GM10248 (cell line): ENCODE measurements around the gene SLC35F5.
"Not testable (repeated sequence)": the region's sequence is repeated elsewhere in the genome, so short reads cannot be mapped to it uniquely, and the experiment has no call there.

Experiments
- CTCF ChIA-PET: fragments of 300-600 bp; sonication (Branson Sonifier 250); formaldehyde crosslinking; extraction: SDS; loops from one replicate; lab custom pipeline; 2021; ENCODE audit warnings: antibody characterized with exemption; lab: Yijun Ruan, JAX
- POLR2A ChIA-PET: fragments of 350-650 bp; sonication (Branson Sonifier 250); formaldehyde crosslinking; extraction: SDS; loops from one replicate; lab custom pipeline; 2020; ENCODE audit warnings: antibody characterized with exemption; lab: Yijun Ruan, JAX
- DNase-seq: peaks from one replicate; pipeline ENCODE4 v3.0.0; 2012; ENCODE audit errors: extremely low spot score
- CTCF ChIP-seq: IDR thresholded peaks from 2 replicates; pipeline ENCODE4 v1.5.1; 2012; ENCODE audit warnings: mild to moderate bottlenecking, low read depth; ENCODE audit errors: extremely low read depth, missing control alignments, control extremely low read depth

SLC35F5 gene

GRCh38 chr2:113676623-113677266 is 79.7 kb downstream of the SLC35F5 start:
- TF ChIP-seq CTCF: no peak
- DNase-seq: no peak
- ChIA-PET CTCF (interaction anchor here (1.0 to 2.0 kb wide), 6 partner anchors 9 to 30 kb away, joined by 3 to 8 read pairs (median 4); no protein-coding TSS in a partner anchor), POLR2A (no interaction called here)

- no peak for DNase-seq
- no peak for TF ChIP-seq CTCF
- CTCF ChIA-PET: interaction anchor here (1.2 to 2.0 kb wide), 4 partner anchors 11 to 72 kb away, joined by 3 to 8 read pairs (median 6); no protein-coding TSS in a partner anchor
- POLR2A ChIA-PET: no interaction called here
Observed at GRCh38 chr2:113675875-113676274, 80.6 kb downstream of the SLC35F5 start.

- DNase-seq: no peak
- ChIA-PET CTCF (interaction anchor here (0.6 kb wide), 1 partner anchor 12 kb away, joined by 3 read pairs; no protein-coding TSS in a partner anchor), POLR2A (no interaction called here)
- TF ChIP-seq CTCF: no peak
Observed at GRCh38 chr2:113672326-113672932, 84.0 kb downstream of the SLC35F5 start.

- CTCF ChIA-PET, DNase-seq, POLR2A ChIA-PET: not testable (repeated sequence)
Observed at GRCh38 chr2:113669013-113669412, 87.4 kb downstream of the SLC35F5 start.

GRCh38 chr2:113664761-113665533 is 91.5 kb downstream of the SLC35F5 start:
- POLR2A ChIA-PET: not testable (repeated sequence)
- CTCF ChIA-PET: interaction anchor here (1.1 to 1.2 kb wide), 2 partner anchors 13 to 35 kb away, joined by 3 read pairs; no protein-coding TSS in a partner anchor

GRCh38 chr2:113663285-113664060 is 93.0 kb downstream of the SLC35F5 start:
- POLR2A ChIA-PET, CTCF ChIA-PET, DNase-seq: not testable (repeated sequence)

More at GRCh38 chr2:113664761-113665533, 91.5 kb downstream of the SLC35F5 start:
- DNase-seq: not testable (repeated sequence)
